ENCODE measurements around the gene KLHL41.

- TF ChIP-seq, protein P1, sequence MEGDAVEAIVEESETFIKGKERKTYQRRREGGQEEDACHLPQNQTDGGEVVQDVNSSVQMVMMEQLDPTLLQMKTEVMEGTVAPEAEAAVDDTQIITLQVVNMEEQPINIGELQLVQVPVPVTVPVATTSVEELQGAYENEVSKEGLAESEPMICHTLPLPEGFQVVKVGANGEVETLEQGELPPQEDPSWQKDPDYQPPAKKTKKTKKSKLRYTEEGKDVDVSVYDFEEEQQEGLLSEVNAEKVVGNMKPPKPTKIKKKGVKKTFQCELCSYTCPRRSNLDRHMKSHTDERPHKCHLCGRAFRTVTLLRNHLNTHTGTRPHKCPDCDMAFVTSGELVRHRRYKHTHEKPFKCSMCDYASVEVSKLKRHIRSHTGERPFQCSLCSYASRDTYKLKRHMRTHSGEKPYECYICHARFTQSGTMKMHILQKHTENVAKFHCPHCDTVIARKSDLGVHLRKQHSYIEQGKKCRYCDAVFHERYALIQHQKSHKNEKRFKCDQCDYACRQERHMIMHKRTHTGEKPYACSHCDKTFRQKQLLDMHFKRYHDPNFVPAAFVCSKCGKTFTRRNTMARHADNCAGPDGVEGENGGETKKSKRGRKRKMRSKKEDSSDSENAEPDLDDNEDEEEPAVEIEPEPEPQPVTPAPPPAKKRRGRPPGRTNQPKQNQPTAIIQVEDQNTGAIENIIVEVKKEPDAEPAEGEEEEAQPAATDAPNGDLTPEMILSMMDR (IDR thresholded peaks at IDR 0.05; ENCODE audit: low read depth, low read length, missing input control), result no peak
- TF ChIP-seq, protein P2, sequence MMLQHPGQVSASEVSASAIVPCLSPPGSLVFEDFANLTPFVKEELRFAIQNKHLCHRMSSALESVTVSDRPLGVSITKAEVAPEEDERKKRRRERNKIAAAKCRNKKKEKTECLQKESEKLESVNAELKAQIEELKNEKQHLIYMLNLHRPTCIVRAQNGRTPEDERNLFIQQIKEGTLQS (IDR thresholded peaks at IDR 0.05), result no peak
- TF ChIP-seq, protein P3, sequence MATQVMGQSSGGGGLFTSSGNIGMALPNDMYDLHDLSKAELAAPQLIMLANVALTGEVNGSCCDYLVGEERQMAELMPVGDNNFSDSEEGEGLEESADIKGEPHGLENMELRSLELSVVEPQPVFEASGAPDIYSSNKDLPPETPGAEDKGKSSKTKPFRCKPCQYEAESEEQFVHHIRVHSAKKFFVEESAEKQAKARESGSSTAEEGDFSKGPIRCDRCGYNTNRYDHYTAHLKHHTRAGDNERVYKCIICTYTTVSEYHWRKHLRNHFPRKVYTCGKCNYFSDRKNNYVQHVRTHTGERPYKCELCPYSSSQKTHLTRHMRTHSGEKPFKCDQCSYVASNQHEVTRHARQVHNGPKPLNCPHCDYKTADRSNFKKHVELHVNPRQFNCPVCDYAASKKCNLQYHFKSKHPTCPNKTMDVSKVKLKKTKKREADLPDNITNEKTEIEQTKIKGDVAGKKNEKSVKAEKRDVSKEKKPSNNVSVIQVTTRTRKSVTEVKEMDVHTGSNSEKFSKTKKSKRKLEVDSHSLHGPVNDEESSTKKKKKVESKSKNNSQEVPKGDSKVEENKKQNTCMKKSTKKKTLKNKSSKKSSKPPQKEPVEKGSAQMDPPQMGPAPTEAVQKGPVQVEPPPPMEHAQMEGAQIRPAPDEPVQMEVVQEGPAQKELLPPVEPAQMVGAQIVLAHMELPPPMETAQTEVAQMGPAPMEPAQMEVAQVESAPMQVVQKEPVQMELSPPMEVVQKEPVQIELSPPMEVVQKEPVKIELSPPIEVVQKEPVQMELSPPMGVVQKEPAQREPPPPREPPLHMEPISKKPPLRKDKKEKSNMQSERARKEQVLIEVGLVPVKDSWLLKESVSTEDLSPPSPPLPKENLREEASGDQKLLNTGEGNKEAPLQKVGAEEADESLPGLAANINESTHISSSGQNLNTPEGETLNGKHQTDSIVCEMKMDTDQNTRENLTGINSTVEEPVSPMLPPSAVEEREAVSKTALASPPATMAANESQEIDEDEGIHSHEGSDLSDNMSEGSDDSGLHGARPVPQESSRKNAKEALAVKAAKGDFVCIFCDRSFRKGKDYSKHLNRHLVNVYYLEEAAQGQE (IDR thresholded peaks at IDR 0.05), result no peak
- TF ChIP-seq GABPA (IDR thresholded peaks at IDR 0.05 in 1 of 2, conservative IDR thresholded peaks at IDR 0.05 in 1 of 2) (no peak), YY1 (IDR thresholded peaks at IDR 0.05) (no peak), TAF1 (conservative IDR thresholded peaks at IDR 0.05) (no peak), MAX (IDR thresholded peaks at IDR 0.05) (no peak), EGR1 (IDR thresholded peaks at IDR 0.05; ENCODE audit: low read depth in 2 of 2) (no peak), HNF4A (conservative IDR thresholded peaks at IDR 0.05) (no peak), JUND (IDR thresholded peaks at IDR 0.05) (no peak), RXRA (IDR thresholded peaks at IDR 0.05) (no peak), HNF4G (IDR thresholded peaks at IDR 0.05) (no peak)
- TF ChIP-seq, protein P4, sequence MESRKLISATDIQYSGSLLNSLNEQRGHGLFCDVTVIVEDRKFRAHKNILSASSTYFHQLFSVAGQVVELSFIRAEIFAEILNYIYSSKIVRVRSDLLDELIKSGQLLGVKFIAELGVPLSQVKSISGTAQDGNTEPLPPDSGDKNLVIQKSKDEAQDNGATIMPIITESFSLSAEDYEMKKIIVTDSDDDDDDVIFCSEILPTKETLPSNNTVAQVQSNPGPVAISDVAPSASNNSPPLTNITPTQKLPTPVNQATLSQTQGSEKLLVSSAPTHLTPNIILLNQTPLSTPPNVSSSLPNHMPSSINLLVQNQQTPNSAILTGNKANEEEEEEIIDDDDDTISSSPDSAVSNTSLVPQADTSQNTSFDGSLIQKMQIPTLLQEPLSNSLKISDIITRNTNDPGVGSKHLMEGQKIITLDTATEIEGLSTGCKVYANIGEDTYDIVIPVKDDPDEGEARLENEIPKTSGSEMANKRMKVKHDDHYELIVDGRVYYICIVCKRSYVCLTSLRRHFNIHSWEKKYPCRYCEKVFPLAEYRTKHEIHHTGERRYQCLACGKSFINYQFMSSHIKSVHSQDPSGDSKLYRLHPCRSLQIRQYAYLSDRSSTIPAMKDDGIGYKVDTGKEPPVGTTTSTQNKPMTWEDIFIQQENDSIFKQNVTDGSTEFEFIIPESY (IDR thresholded peaks at IDR 0.05), result no peak
Measured at GRCh38 chr2:169571571-169571970, 62.1 kb downstream of the KLHL41 start.
